Right lobe of liver (tissue), 4 donors: ENCODE measurements around the gene POM121L12.

Experiments used
- POLR2A ChIP-seq: fragments of 450-650 bp; IDR thresholded peaks from one replicate; pipeline ENCODE4 v1.6.1; 2017; ENCODE audit warnings: antibody characterized with exemption, mild to moderate bottlenecking
- TF ChIP-seq, protein P1 (sequence below), 4 donors: fragments of 200-600 bp in 3 of 4; fragments of 450-650 bp in 1 of 4; IDR thresholded peaks; one replicate each; pipeline versions ENCODE4 v1.5.1 to v1.8.0; 2016 to 2022; ENCODE audit warnings: antibody characterized with exemption in 4 of 4, mild to moderate bottlenecking in 2 of 4
- donor health status: DM: no; HTN: no; CAD: no.
- donor health status: DM: no; HTN: no; CAD: no.
- donor health status: DM: no; HTN: yes; CAD: no.

DNA sequence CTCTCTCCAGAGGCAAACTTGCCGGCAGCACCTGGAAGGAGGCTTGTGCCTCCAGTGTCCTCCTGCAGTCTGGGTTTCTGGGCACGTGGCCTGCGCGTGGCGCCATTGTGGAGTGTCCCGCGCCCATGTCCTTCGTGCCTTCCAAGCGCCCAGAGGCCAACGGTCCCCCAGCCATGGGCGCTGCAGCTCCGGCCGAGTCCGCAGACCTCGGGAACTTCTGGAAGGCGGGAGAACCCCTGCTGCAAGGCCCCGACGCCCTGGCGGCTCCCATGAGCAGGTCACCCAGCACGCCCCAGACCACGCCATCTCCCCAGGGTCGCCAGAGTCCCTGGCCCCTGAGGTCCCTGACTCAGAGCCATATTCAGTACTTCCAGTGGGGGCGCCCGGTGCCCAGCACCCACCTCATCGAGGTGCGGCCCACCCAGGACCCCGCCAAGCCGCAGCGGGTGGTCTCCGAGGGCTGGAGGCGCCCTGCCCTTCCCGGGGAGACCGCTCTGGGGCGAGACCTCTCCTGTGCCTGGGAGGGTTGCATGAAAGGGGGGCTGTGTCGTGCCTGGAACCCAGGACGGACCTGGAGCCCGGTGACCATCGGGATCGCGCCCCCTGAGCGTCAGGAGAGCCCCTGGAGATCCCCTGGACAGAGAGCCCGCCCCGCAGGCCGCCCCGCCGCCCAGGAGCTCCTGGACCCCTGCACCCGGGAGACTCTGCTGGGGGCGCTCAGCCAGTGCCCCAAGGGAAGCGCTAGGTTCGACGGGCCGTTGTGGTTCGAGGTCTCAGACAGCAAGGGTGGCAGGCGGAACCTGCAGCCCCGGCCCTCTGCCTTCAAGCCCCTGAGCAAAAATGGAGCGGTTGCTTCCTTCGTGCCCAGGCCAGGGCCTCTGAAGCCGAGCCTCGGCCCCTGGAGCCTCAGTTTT lies at the start of gene POM121L12:
- TF ChIP-seq, protein P1, sequence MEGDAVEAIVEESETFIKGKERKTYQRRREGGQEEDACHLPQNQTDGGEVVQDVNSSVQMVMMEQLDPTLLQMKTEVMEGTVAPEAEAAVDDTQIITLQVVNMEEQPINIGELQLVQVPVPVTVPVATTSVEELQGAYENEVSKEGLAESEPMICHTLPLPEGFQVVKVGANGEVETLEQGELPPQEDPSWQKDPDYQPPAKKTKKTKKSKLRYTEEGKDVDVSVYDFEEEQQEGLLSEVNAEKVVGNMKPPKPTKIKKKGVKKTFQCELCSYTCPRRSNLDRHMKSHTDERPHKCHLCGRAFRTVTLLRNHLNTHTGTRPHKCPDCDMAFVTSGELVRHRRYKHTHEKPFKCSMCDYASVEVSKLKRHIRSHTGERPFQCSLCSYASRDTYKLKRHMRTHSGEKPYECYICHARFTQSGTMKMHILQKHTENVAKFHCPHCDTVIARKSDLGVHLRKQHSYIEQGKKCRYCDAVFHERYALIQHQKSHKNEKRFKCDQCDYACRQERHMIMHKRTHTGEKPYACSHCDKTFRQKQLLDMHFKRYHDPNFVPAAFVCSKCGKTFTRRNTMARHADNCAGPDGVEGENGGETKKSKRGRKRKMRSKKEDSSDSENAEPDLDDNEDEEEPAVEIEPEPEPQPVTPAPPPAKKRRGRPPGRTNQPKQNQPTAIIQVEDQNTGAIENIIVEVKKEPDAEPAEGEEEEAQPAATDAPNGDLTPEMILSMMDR (IDR thresholded peaks at IDR 0.05), result no peak
- no peak for TF ChIP-seq POLR2A
